ENCODE results near the gene TULP4. TPM values are rescaled to one million over a fixed set of nuclear protein-coding genes. Genes with fewer than 3 reads are reported as not detected.

Gene TULP4
- polyA plus RNA-seq, 1 experiment: 8.0 TPM

DNA sequence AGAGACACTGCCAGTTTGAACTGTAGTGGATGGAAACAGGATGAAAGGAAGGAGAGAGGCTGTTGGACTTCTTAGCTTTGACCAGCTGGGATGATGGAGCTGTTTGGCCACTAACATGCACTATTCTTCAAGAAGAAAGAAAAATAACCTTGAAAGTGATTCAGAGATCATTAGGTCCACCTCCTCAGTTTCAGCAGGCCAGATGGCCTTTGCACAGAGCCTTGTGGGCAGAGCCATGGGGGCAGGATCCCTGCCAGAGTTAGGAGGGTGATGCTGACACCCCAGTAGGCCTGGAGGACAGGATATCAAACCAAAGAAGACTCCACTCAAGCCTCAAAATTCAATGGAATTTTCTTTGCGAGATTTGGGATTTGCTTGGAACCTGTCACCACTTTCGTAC, 173.2 kb downstream of the TULP4 start:
- POLR2A ChIA-PET: no interaction called here

DNA sequence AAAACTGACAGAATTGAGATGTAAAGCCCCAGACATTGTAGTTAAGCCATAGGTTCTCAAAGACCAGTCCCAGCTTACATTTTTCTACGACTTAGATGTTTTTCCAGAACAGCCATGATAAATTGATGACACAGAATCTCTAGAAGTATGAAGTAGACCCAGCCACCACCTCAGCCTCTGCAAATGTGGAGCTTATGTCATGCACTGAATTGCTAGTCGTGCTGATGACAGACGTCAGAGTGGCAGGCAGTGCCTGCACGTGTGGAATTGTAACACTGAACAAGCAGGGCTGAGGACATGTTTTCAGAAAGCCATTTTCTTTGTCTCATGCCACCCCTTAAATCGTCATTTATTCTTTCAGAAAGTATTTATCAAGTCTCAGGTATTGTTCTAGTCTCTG, 175.2 kb downstream of the TULP4 start:
- TF ChIP-seq, protein P1, sequence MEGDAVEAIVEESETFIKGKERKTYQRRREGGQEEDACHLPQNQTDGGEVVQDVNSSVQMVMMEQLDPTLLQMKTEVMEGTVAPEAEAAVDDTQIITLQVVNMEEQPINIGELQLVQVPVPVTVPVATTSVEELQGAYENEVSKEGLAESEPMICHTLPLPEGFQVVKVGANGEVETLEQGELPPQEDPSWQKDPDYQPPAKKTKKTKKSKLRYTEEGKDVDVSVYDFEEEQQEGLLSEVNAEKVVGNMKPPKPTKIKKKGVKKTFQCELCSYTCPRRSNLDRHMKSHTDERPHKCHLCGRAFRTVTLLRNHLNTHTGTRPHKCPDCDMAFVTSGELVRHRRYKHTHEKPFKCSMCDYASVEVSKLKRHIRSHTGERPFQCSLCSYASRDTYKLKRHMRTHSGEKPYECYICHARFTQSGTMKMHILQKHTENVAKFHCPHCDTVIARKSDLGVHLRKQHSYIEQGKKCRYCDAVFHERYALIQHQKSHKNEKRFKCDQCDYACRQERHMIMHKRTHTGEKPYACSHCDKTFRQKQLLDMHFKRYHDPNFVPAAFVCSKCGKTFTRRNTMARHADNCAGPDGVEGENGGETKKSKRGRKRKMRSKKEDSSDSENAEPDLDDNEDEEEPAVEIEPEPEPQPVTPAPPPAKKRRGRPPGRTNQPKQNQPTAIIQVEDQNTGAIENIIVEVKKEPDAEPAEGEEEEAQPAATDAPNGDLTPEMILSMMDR (IDR thresholded peaks at IDR 0.05; ENCODE audit: insufficient read depth, low read depth, low read length): no peak
- ChIA-PET POLR2A (interaction anchor here (1.0 kb wide), 1 partner anchor 12 kb away, joined by 7 read pairs; no protein-coding TSS in a partner anchor), CTCF (interaction anchor here (0.7 to 1.9 kb wide), 3 partner anchors 13 to 266 kb away, joined by 3 to 5 read pairs (median 5); no protein-coding TSS in a partner anchor)
- Histone ChIP-seq H3K27me3 (ENCODE audit: control insufficient read depth, insufficient read depth, low read length) (no peaks in the 10 kb centered on the region), H3K4me3 (ENCODE audit: low read depth, low read length) (no peak overlapping the region), H3K36me3 (ENCODE audit: control insufficient read depth, insufficient read depth, low read length) (no peaks in the 10 kb centered on the region; the same call in 1 of the 2 replicates)
- DNase-seq (ENCODE audit: low read depth): no peak

More for the DNA sequence above, 173.2 kb downstream of the TULP4 start:
- TF ChIP-seq, protein P1 (IDR thresholded peaks at IDR 0.05; ENCODE audit: insufficient read depth, low read depth, low read length): no peak
- no peak overlapping the region for H3K4me3 ChIP-seq (ENCODE audit: low read depth, low read length)
- CTCF ChIA-PET: no interaction called here
- no peaks in the 10 kb centered on the region for H3K27me3 ChIP-seq (ENCODE audit: control insufficient read depth, insufficient read depth, low read length)
- no peak for DNase-seq (ENCODE audit: low read depth)
- H3K36me3 ChIP-seq (ENCODE audit: control insufficient read depth, insufficient read depth, low read length): peaks cover 3% of the 10 kb centered on the region

GRCh38 chr6:158488065-158488464, 175.8 kb downstream of the TULP4 start:
- TF ChIP-seq, protein P1 (IDR thresholded peaks at IDR 0.05; ENCODE audit: insufficient read depth, low read depth, low read length): no peak
- no peaks in the 10 kb centered on the region for H3K27me3 ChIP-seq (ENCODE audit: control insufficient read depth, insufficient read depth, low read length)
- CTCF ChIA-PET: interaction anchor here (0.9 to 1.9 kb wide), 5 partner anchors 8 to 267 kb away, joined by 3 to 5 read pairs (median 3); no protein-coding TSS in a partner anchor
- H3K4me3 ChIP-seq (ENCODE audit: low read depth, low read length): no peak overlapping the region
- POLR2A ChIA-PET: interaction anchor here (1.0 kb wide), 1 partner anchor 12 kb away, joined by 7 read pairs; no protein-coding TSS in a partner anchor
- H3K36me3 ChIP-seq (ENCODE audit: control insufficient read depth, insufficient read depth, low read length): no peaks in the 10 kb centered on the region; the same call in 1 of the 2 replicates
- DNase-seq (ENCODE audit: low read depth): peak; percentile 93

DNA sequence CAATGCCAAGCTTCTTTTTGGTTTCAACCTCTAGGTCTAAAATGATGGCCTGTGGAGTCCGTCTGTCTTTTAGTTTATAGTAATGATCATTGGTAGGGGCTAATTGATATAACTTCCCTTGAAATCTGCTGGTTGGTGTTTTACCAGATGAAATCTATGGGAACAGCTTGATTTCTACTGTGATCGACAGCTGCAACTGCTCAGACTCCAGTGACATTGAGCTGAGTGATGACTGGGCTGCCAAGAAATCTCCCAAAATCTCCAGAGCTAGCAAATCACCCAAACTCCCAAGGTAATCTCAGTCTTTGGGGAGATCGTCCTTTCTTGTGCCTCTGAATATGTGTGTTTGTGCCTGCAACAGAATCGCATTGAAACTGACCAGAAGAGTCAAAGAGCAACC, 177.2 kb downstream of the TULP4 start:
- POLR2A ChIA-PET: no interaction called here
- Histone ChIP-seq H3K27me3 (ENCODE audit: control insufficient read depth, insufficient read depth, low read length) (no peaks in the 10 kb centered on the region), H3K36me3 (ENCODE audit: control insufficient read depth, insufficient read depth, low read length) (peaks cover 6% of the 10 kb centered on the region), H3K4me3 (ENCODE audit: low read depth, low read length) (no peak overlapping the region)
- CTCF ChIA-PET: no interaction called here
- no peak for DNase-seq (ENCODE audit: low read depth)
- TF ChIP-seq, protein P1 (IDR thresholded peaks at IDR 0.05; ENCODE audit: insufficient read depth, low read depth, low read length): no peak

DNA sequence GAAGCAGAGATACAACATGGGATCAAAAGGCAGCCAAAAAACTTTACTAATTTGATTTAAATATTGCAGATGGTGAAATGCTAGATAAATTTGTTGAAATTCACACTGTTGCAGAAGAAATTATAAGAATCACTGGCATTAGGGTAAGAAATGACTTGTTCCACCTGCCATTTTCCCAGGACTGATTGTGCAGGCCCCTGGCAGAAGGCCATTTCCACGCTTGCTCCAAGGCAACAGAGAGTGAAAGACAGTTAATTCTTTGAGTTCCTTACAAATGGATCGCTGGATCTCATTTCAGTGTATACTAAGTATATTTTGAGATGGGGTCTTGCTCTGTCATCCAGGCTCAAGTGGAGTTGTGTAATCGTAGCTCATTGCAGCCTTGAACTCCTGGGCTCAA, 180.6 kb downstream of the TULP4 start:
- H3K27me3 ChIP-seq (ENCODE audit: control insufficient read depth, insufficient read depth, low read length): no peaks in the 10 kb centered on the region
- peaks cover 6% of the 10 kb centered on the region for H3K36me3 ChIP-seq (ENCODE audit: control insufficient read depth, insufficient read depth, low read length)
- ChIA-PET CTCF (interaction anchor here (1.3 to 1.4 kb wide), 2 partner anchors 27 to 280 kb away, joined by 3 read pairs; no protein-coding TSS in a partner anchor), POLR2A (no interaction called here)
- TF ChIP-seq, protein P1 (IDR thresholded peaks at IDR 0.05; ENCODE audit: insufficient read depth, low read depth, low read length): no peak
- DNase-seq (ENCODE audit: low read depth): no peak
- H3K4me3 ChIP-seq (ENCODE audit: low read depth, low read length): no peak overlapping the region

Data from BJ (cell line).